AG09319 (cell line): Measurements from ENCODE around the gene FAM174C.

Source experiments
- DNase-seq: peaks from one replicate; pipeline ENCODE4 v3.0.0-alpha.2; 2010; ENCODE audit warnings: low read depth; ENCODE audit errors: extremely low read depth
- TF ChIP-seq, protein P1 (sequence below): IDR thresholded peaks from 2 replicates; pipeline ENCODE4 v1.5.1; 2011; ENCODE audit warnings: low read depth, mild to moderate bottlenecking, inconsistent platforms, low read length, moderate library complexity

The FAM174C gene

DNA sequence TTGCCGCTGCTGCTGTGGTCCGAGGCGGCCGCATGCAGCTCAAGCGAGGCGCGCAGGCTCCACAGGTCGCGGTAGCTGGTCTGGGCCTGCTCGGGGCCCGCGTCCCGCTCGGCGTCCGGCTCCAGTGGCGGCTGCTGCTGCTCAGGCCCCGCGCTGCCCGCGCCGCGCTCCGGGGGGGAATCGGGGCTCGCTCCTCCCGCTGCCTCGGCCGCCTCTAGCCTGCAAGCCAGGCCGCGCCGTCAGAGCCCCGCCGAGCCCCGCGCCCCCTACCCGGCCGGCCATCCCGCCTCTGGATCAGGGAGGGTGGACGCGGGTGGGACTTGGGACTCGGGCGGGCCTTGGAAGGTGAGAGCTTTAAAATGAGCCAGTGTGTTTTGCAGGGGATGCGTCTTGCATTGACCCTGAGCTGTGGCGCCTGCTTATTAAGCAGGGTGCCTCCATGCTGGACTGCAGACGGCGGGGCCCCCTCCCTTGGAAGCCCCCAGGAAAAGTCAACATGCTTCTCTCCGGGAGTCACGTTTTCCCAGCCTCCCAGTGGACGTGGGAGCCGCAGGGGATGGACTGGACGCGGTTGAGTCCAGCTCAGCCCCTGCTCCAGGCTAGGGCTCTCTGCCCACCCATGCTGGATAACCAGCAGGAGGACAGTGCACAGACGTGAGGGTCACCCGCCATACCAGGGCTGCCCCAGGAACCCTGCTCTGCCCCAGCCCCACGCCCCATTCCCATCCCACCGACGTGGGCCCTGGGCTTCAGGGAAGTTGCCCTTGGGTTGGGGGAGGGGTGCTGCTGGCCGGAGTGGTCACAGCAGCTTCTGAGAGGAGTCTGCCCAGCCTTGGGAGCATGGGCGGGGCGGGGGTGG, 45.2 kb upstream of the FAM174C start:
- no peak for DNase-seq
- TF ChIP-seq, protein P1, sequence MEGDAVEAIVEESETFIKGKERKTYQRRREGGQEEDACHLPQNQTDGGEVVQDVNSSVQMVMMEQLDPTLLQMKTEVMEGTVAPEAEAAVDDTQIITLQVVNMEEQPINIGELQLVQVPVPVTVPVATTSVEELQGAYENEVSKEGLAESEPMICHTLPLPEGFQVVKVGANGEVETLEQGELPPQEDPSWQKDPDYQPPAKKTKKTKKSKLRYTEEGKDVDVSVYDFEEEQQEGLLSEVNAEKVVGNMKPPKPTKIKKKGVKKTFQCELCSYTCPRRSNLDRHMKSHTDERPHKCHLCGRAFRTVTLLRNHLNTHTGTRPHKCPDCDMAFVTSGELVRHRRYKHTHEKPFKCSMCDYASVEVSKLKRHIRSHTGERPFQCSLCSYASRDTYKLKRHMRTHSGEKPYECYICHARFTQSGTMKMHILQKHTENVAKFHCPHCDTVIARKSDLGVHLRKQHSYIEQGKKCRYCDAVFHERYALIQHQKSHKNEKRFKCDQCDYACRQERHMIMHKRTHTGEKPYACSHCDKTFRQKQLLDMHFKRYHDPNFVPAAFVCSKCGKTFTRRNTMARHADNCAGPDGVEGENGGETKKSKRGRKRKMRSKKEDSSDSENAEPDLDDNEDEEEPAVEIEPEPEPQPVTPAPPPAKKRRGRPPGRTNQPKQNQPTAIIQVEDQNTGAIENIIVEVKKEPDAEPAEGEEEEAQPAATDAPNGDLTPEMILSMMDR, result no peak

DNA sequence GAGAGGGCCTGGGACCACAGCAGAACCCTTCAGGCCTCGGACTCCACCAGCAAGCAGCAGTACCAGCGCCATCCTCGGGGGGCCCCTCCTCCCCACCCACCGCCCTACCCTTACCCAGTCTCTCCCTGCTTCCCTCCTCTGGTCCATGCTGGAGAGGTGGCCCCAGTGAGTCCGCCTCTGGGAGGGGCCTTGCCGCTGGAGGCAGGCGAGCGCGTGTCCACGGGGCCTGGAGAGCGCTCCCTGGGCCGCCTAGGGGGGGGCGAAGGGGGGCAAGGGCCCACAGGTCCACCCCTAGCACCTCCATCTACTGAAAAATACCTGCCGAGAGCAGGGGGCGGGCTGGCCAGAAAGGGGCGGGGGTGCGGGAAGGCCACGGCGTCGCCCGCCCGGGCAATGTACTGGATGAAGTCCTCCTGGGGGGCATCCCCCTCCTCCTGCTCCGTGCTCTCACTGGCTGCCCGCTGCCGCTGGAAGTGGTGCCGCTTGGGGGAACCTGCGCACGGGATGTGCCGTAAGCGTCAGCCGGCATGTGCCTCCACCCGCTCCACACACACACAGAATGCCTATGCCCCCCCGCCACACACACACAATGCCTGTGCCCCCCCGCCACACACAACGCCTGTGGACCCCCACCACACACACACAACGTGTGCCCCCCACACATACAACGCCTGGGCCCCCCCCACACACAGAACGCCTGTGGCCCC, 44.4 kb upstream of the FAM174C start:
- DNase-seq, result no peak

DNA sequence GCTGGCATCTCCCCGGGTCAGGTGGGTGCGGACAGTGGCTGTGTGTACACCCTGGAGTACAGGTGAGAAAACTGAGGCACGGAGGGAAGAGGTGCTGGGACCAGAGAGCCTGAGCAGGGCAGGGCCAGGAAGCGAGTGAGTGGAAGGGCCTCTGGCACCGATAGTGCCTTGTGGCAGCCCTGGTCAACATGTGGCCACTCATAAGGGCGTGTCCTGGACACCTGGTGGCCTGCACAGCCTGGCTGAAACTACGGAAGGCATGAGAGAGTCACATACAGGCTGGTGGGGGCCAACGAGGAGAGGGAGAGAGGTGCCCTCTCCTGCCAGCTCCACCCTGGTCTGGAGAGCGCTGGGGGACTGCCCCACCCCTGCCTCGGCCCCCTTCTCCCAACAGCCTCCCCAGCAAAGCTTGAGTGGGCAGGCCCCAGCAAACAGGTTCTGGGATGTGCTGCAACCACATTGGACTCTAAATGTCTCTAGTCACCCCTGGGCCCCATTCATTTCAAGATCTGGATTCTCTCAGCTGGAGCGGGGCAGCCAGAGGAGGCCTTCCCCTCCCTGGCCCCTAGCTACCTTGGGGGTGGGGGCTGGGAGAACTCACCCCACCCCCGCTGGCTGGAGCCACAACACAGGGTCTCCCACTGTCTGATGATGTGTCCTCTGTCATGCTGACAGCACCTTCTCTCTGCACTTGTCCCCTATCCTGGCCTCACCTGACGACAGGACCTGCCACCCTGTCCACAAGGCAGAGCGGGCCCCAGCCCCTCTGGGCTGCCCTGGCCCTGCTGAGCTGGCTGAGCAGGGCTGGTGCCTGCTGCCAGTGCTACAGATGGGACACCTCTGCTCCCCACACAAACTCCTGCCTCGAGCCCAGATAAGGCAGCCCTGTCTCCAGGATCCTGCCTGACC, 43.3 kb upstream of the FAM174C start:
- no peak for DNase-seq
- TF ChIP-seq, protein P1, result no peak

More for the DNA sequence above, 44.4 kb upstream of the FAM174C start:
- TF ChIP-seq, protein P1, result no peak

DNA sequence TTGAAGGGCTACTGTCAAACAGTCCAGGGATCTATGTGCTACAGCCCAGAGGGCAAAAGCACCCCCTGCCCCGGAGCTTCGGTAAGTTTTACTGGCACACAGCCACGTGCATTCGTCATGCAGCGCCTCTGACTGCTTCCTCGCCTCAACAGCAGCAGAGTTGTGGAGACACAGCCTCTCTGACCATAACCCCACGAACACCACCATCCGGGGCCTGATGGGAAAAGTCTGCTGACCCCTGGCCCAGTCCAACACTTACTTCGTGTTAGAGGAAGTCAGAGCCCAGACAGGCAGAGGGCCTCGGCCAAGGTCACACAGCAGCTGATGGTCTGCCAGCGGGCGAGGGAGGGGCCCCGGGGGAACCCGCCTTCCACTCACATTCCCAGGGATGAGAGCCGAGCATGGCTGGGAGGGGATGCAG, 42.7 kb upstream of the FAM174C start:
- TF ChIP-seq, protein P1, result no peak
- DNase-seq, result no peak

DNA sequence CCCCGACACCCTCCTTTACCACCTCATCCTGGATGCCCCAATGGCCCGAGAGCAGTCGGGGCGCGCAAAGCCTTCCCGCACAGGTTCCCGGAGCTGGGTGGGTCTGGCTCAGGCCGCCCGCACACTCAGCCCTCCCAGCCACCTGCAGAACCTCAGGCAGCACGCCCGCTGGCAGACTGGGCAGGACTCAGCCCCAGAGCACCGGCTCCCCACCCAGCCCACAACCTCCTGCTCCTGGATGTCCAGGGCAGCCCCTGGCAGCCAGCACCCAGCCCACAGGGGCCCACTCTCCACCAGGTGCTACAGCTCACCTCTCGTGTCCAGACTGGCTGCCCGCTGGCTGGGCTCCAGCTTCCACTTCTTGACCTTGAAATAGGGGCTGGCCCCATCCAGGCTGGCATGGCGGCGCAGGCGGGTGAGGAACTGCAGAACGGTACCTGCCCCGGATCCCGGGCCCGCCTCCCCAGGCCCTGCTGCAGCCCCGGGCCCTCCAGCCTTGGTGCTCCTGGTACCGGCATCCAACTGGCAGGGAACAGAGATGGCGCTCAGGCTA, 42.1 kb upstream of the FAM174C start:
- no peak for DNase-seq
- TF ChIP-seq, protein P1, result no peak

DNA sequence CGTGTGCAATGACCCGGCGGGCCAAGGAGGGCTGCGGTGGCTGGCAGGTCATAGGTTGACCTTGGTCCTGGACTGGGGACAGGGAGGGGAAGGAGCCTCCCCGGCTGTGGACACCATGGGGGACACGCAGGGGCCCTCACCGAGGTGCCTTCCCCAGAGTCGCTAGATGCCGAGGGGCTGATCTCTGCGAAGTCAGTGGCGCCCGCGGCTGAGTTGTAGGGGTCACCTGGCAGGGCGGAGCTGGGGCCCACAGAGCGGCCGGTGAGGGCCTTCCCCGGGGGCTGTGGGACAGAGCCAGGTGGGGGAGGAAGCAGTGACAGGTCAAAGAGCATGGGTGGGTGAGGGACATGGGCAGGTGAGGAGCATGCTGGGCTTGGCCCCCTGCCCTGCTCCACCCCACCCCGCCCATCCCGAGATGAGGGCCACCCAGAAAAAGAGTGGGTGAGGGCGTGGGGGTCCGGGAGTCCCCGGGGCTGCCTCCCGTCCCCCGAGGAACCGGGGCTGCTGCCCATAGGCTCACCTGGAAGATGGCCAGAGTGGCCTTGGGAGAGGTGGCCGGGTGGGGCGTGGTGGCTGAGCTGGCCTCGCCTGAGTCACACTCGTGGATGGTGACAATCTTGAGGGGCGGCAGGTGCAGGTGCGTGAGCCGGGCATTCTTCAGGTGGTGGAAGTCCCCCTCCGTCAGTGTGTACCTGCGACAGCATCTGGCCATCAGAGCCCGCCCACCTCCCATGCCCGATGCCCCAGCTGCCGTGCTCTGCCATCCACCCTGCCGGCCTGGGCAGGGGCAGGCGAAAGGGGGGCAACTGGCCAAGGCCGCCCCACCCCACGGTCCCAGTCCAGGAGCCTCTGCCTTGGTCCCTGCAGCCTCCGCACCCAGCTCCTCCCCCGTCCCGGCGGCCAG, 41.0 kb upstream of the FAM174C start:
- TF ChIP-seq, protein P1, result no peak
- DNase-seq, result no peak
